AG10803 (cell line): ENCODE measurements around the gene ABHD17A.

ENCODE experiments used
- DNase-seq: peaks from one replicate; pipeline ENCODE4 v3.0.0; 2010; ENCODE audit warnings: low read depth
- H3K4me3 ChIP-seq: 2 replicates; pipeline ENCODE4 v1.5.1; 2011; ENCODE audit warnings: mild to moderate bottlenecking, low read length, control low read depth
- CTCF ChIP-seq: conservative IDR thresholded peaks from 2 replicates; pipeline ENCODE4 v1.5.1; 2011; ENCODE audit warnings: mild to moderate bottlenecking, low read length, control low read depth, inconsistent platforms

The ABHD17A gene

GRCh38 chr19:1885398-1886119 lies at the start of gene ABHD17A:
Gene ABHD17A (minus strand): TSS chr19:1885496. CDS start chr19:1881566, 3,930 bp downstream.
- peak; percentile 88 for DNase-seq
- peak within 1 kb of the TSS; percentile 89 for H3K4me3 ChIP-seq

GRCh38 chr19:1933942-1934341 lies 48.6 kb upstream of the ABHD17A start:
- no peak for DNase-seq
- H3K4me3 ChIP-seq: no peak overlapping the region
- no peak for TF ChIP-seq CTCF

- no peak for DNase-seq
- TF ChIP-seq CTCF: no peak
- no peak overlapping the region for H3K4me3 ChIP-seq
These were observed 47.9 kb upstream of the ABHD17A start for GRCh38 chr19:1933244-1933643.

GRCh38 chr19:1932395-1932794 lies 47.1 kb upstream of the ABHD17A start:
- DNase-seq: no peak
- H3K4me3 ChIP-seq: no peak overlapping the region
- no peak for TF ChIP-seq CTCF

- no peak for DNase-seq
- H3K4me3 ChIP-seq: no peak overlapping the region
- no peak for TF ChIP-seq CTCF
These were observed 46.1 kb upstream of the ABHD17A start for GRCh38 chr19:1931445-1931844.

- TF ChIP-seq CTCF: peak; percentile 73
- peak; percentile 60 for DNase-seq
- H3K4me3 ChIP-seq: peak overlapping the region; percentile 51
These were observed 43.9 kb upstream of the ABHD17A start for GRCh38 chr19:1929021-1929742.

GRCh38 chr19:1925544-1925943 lies 40.2 kb upstream of the ABHD17A start:
- no peak for DNase-seq
- no peak for TF ChIP-seq CTCF

More at GRCh38 chr19:1925544-1925943, 40.2 kb upstream of the ABHD17A start:
- no peak overlapping the region for H3K4me3 ChIP-seq
